Measurements from ENCODE around the gene CENPO. TPM values are rescaled to one million over a fixed set of nuclear protein-coding genes. Genes with fewer than 3 reads are reported as not detected.
A peak's percentile ranks its signal among the peaks of the same experiment; 100 is the strongest.

The CENPO gene
- total and polyA plus RNA-seq, 2 of the 4 experiments (the other 2 are of a cell fraction), result 20.1 to 27.2 TPM

GRCh38 chr2:24792542-24792873, 717 bp upstream of the CENPO start:
- H2BK5ac ChIP-seq (ENCODE audit: low read depth, low read length, poor library complexity, severe bottlenecking), result peak overlapping the region; percentile 98
- H4K5ac ChIP-seq (ENCODE audit: low read depth, low read length), result peak overlapping the region; percentile 87
- H3K4me2 ChIP-seq (ENCODE audit: low read depth, low read length), result peak overlapping the region; percentile 81
- H2AFZ ChIP-seq (replicated peaks; ENCODE audit: low read length, poor library complexity), result peak overlapping the region; percentile 100
- peak overlapping the region; percentile 72 for H2BK120ac ChIP-seq (ENCODE audit: low read depth, low read length)
- H3K27me3 ChIP-seq (ENCODE audit: control insufficient read depth, insufficient read depth, low read length), result no peaks in the 10 kb centered on the region
- H2BK15ac ChIP-seq (ENCODE audit: low read depth, low read length), result peak overlapping the region; percentile 26; the same call in 2 of the 3 replicates
- CTCF ChIA-PET, result interaction anchor here (0.6 to 1.2 kb wide), 5 partner anchors 17 to 372 kb away, joined by 3 to 5 read pairs (median 4); no protein-coding TSS in a partner anchor
- peak overlapping the region; percentile 42 for H3K56ac ChIP-seq (ENCODE audit: extremely low read depth, insufficient read depth, low read length)
- H3K9ac ChIP-seq (ENCODE audit: low read depth, low read length), result peak overlapping the region; percentile 94
- H3K4me1 ChIP-seq (ENCODE audit: control insufficient read depth, insufficient read depth, low read length), result peaks cover 2% of the 10 kb centered on the region
- H2AK5ac ChIP-seq (ENCODE audit: low read depth, low read length), result no peak overlapping the region
- peak overlapping the region; percentile 75 for H3K4me3 ChIP-seq (ENCODE audit: insufficient read depth, low read depth, low read length)
- ATAC-seq (ENCODE audit: low read depth), result no peak
- peak overlapping the region; percentile 92 to 99 for H4K8ac ChIP-seq (ENCODE audit: low read depth in 2 of 2, low read length in 2 of 2)
- peak overlapping the region; percentile 85 for H2AK9ac ChIP-seq (replicated peaks; ENCODE audit: low read depth, low read length, poor library complexity)
- in situ Hi-C loops (cut with MboI; ENCODE audit: low sequenced_read_pairs), result no loop called here
- H3K9me1 ChIP-seq (ENCODE audit: insufficient read depth, low read length), result peaks cover 9% of the 10 kb centered on the region
- H2BK20ac ChIP-seq (ENCODE audit: low read depth, low read length), result peak overlapping the region; percentile 11; the same call in 1 of the 2 replicates
- WGBS, 2 experiments (ENCODE audit: extremely low coverage in 2 of 2, insufficient read length in 1 of 2), result 0% methylated on average over 2 of the region's 6 CpGs; no CpG with 5 or more reads in 1 of the 2 experiments
- H4K91ac ChIP-seq (ENCODE audit: insufficient read depth, low read depth, low read length), result peak overlapping the region; percentile 87
- POLR2A ChIA-PET (ENCODE audit: unreplicated experiment), result interaction anchor here (1.3 kb wide), 1 partner anchor 30 kb away, joined by 5 read pairs; no protein-coding TSS in a partner anchor
- H3K18ac ChIP-seq (ENCODE audit: low read depth, low read length), result peak overlapping the region; percentile 65
- H3K4ac ChIP-seq (ENCODE audit: low read depth, low read length), result peak overlapping the region; percentile 91
- no peaks in the 10 kb centered on the region for H4K20me1 ChIP-seq (ENCODE audit: insufficient read depth, low read length)
- dilution Hi-C loops (cut with HindIII; ENCODE audit: low sequenced_read_pairs, unreplicated experiment), result no loop called here
- no TSS peak for BruUV-seq (replicated peaks)
- H3K9me3 ChIP-seq (ENCODE audit: control insufficient read depth, insufficient read depth, low read length), result no peaks in the 10 kb centered on the region
- H3K36me3 ChIP-seq (ENCODE audit: control insufficient read depth, insufficient read depth, low read length), result peaks cover 3% of the 10 kb centered on the region; the same call in 1 of the 2 replicates
- peaks cover 24 to 46% of the 10 kb centered on the region in 2 experiments; a peak in 3 of 4 replicates for H3K79me1 ChIP-seq (ENCODE audit: low read depth in 1 of 2, low read length in 2 of 2)
- intact Hi-C loops (cut with micrococcal nuclease), result loop anchor here (1.0 to 5.0 kb wide), 2 partner anchors 34 to 300 kb away; partner anchors contain the start of gene NCOA1
- peak overlapping the region; percentile 93 for H3K14ac ChIP-seq (replicated peaks; ENCODE audit: low read depth, low read length)
- H3K23ac ChIP-seq (ENCODE audit: low read depth, low read length), result peak overlapping the region; percentile 100; the same call in 1 of the 2 replicates
- H3K27ac ChIP-seq (ENCODE audit: insufficient read depth, low read length), result peak overlapping the region; percentile 96
- DNase-seq, result no peak
- TF ChIP-seq NFE2L2 (IDR thresholded peaks at IDR 0.05; ENCODE audit: low read depth, low read length), result no peak
- no peak for TF ChIP-seq CTCF (conservative IDR thresholded peaks at IDR 0.05; ENCODE audit: low read depth, low read length)
- TF ChIP-seq CEBPB (IDR thresholded peaks at IDR 0.05; ENCODE audit: low read depth, low read length), result no peak
- no peak for TF ChIP-seq FOS (IDR thresholded peaks at IDR 0.05; ENCODE audit: low read depth, low read length)
- TF ChIP-seq CHD1 (IDR thresholded peaks at IDR 0.05; ENCODE audit: low read depth, low read length), result no peak
- no peak for TF ChIP-seq MAZ (IDR thresholded peaks at IDR 0.05; ENCODE audit: borderline replicate concordance, low read depth, low read length)
- TF ChIP-seq ELK1 (IDR thresholded peaks at IDR 0.05; ENCODE audit: borderline replicate concordance, low read depth, low read length), result no peak
- no peak for TF ChIP-seq SMC3 (IDR thresholded peaks at IDR 0.05; ENCODE audit: low read depth, low read length)
- no peak for TF ChIP-seq RCOR1 (IDR thresholded peaks at IDR 0.05; ENCODE audit: insufficient replicate concordance, low read length)
- TF ChIP-seq USF2 (IDR thresholded peaks at IDR 0.05; ENCODE audit: low read depth, low read length), result no peak
- no peak for TF ChIP-seq MXI1 (IDR thresholded peaks at IDR 0.05; ENCODE audit: borderline replicate concordance, low read depth, low read length)
- TF ChIP-seq MAFK (IDR thresholded peaks at IDR 0.05; ENCODE audit: low read depth, low read length), result no peak
- no peak for TF ChIP-seq RAD21 (IDR thresholded peaks at IDR 0.05; ENCODE audit: low read length)
- no peak for TF ChIP-seq POLR2A (IDR thresholded peaks at IDR 0.05; ENCODE audit: low read depth, low read length)
- TF ChIP-seq RFX5 (IDR thresholded peaks at IDR 0.05; ENCODE audit: low read depth, low read length), result no peak
- TF ChIP-seq BHLHE40 (IDR thresholded peaks at IDR 0.05; ENCODE audit: low read depth, low read length), result no peak
